Mesenchymal stem cell (in vitro differentiated cells and primary cell): Measurements from ENCODE around the gene CFAP69.
A peak's percentile ranks its signal among the peaks of the same experiment; 100 is the strongest.

Source experiments
- DNase-seq: peaks from one replicate; pipeline ENCODE4 v3.0.0-alpha.2; 2013
- H2AFZ ChIP-seq: one replicate; pipeline ENCODE4 v1.6.1; 2013; ENCODE audit warnings: low read depth, mild to moderate bottlenecking, control low read depth, inconsistent platforms, low read length, moderate library complexity
- H2AK5ac ChIP-seq: 2 replicates; pipeline ENCODE4 v1.6.1; 2013; ENCODE audit warnings: low read length, moderate library complexity, mild to moderate bottlenecking, inconsistent platforms; ENCODE audit not compliant: severe bottlenecking
- H2BK120ac ChIP-seq: one replicate; pipeline ENCODE4 v1.6.1; 2013; ENCODE audit warnings: low read depth, mild to moderate bottlenecking, inconsistent platforms, low read length, moderate library complexity
- H2BK12ac ChIP-seq, 2 experiments: one replicate each; pipeline ENCODE4 v1.6.1; 2013; ENCODE audit warnings: inconsistent platforms in 2 of 2, low read length in 2 of 2, mild to moderate bottlenecking in 2 of 2, moderate library complexity in 2 of 2, control low read depth in 1 of 2
- H2BK15ac ChIP-seq: one replicate; pipeline ENCODE4 v1.6.1; 2013; ENCODE audit warnings: mild to moderate bottlenecking, low read depth, inconsistent platforms; ENCODE audit not compliant: poor library complexity, severe bottlenecking
- H2BK5ac ChIP-seq: 2 replicates; pipeline ENCODE4 v1.6.1; 2013; ENCODE audit warnings: low read depth, mild to moderate bottlenecking, low read length, control low read depth, inconsistent platforms; ENCODE audit not compliant: poor library complexity, severe bottlenecking
- H3K14ac ChIP-seq, 2 experiments: one replicate each; pipeline ENCODE4 v1.6.1; 2013; ENCODE audit warnings: inconsistent platforms in 2 of 2, low read length in 2 of 2, control low read depth in 1 of 2, mild to moderate bottlenecking in 1 of 2, moderate library complexity in 1 of 2
- H3K18ac ChIP-seq, 2 experiments: one replicate each; pipeline ENCODE4 v1.6.1; 2013; ENCODE audit warnings: inconsistent platforms in 2 of 2, low read length in 2 of 2, control low read depth in 1 of 2, low read depth in 1 of 2, mild to moderate bottlenecking in 1 of 2
- H3K23ac ChIP-seq, 2 experiments: one replicate each; pipeline ENCODE4 v1.6.1; 2013; ENCODE audit warnings: inconsistent platforms in 2 of 2, low read length in 2 of 2, mild to moderate bottlenecking in 2 of 2, moderate library complexity in 2 of 2, control low read depth in 1 of 2
- H3K27ac ChIP-seq: 2 replicates; pipeline ENCODE4 v1.5.1; 2013; ENCODE audit warnings: mild to moderate bottlenecking, moderate library complexity, low read length, control low read depth, inconsistent platforms; ENCODE audit not compliant: poor library complexity, severe bottlenecking
- H3K27me3 ChIP-seq, 2 experiments: 2 replicates each; pipeline versions ENCODE4 v1.6.1 to v1.7.0; 2013; ENCODE audit warnings: low read length in 2 of 2, mild to moderate bottlenecking in 2 of 2, moderate library complexity in 2 of 2, control low read depth in 1 of 2, inconsistent platforms in 1 of 2; ENCODE audit not compliant: control insufficient read depth in 1 of 2, insufficient read depth in 1 of 2
- H3K36me3 ChIP-seq, 2 experiments: 2 replicates each; pipeline versions ENCODE4 v1.6.1 to v1.7.0; 2013; ENCODE audit warnings: low read length in 2 of 2, control low read depth in 1 of 2, inconsistent platforms in 1 of 2, low read depth in 1 of 2, mild to moderate bottlenecking in 1 of 2; ENCODE audit not compliant: insufficient read depth in 2 of 2, control insufficient read depth in 1 of 2
- H3K4ac ChIP-seq, 2 experiments: one replicate each; pipeline ENCODE4 v1.6.1; 2013; ENCODE audit warnings: inconsistent platforms in 2 of 2, low read length in 2 of 2, mild to moderate bottlenecking in 2 of 2, moderate library complexity in 2 of 2, control low read depth in 1 of 2, low read depth in 1 of 2
- H3K4me1 ChIP-seq: 2 replicates; pipeline ENCODE4 v1.6.1; 2013; ENCODE audit warnings: low read depth, low read length, control low read depth; ENCODE audit not compliant: control insufficient read depth, insufficient read depth
- H3K4me2 ChIP-seq: 2 replicates; pipeline ENCODE4 v1.6.1; 2013; ENCODE audit warnings: low read length, mild to moderate bottlenecking, inconsistent platforms; ENCODE audit not compliant: poor library complexity, severe bottlenecking
- H3K4me3 ChIP-seq, 2 experiments: 2 replicates each; pipeline versions ENCODE4 v1.5.1 to v1.7.0; 2013; ENCODE audit warnings: low read length in 2 of 2, mild to moderate bottlenecking in 2 of 2, control low read depth in 1 of 2, low read depth in 1 of 2; ENCODE audit not compliant: insufficient read depth in 1 of 2
- H3K79me1 ChIP-seq: replicated peaks from 2 replicates; pipeline ENCODE4 v1.6.1; 2013; ENCODE audit warnings: mild to moderate bottlenecking, control low read depth, low read length, inconsistent platforms; ENCODE audit not compliant: poor library complexity, severe bottlenecking
- H3K9ac ChIP-seq: 2 replicates; pipeline ENCODE4 v1.7.0; 2013; ENCODE audit warnings: mild to moderate bottlenecking, low read length, moderate library complexity
- H3K9me3 ChIP-seq: 2 replicates; pipeline ENCODE4 v1.7.0; 2013; ENCODE audit warnings: mild to moderate bottlenecking, low read length; ENCODE audit not compliant: control insufficient read depth
- H4K8ac ChIP-seq: one replicate; pipeline ENCODE4 v1.6.1; 2013; ENCODE audit warnings: inconsistent platforms, mild to moderate bottlenecking, low read length, moderate library complexity
- H4K91ac ChIP-seq: one replicate; pipeline ENCODE4 v1.6.1; 2013; ENCODE audit warnings: mild to moderate bottlenecking, low read length, inconsistent platforms
- WGBS: methylation state at CpG from one replicate; pipeline ENCODE4 v1.1.7; 2013; ENCODE audit warnings: mixed read lengths; 5-methylcytosine and 5-hydroxymethylcytosine counted together

Gene CFAP69

GRCh38 chr7:90298145-90299038 is 53.4 kb downstream of the CFAP69 start:
- no peak overlapping the region for H2BK120ac ChIP-seq
- peak overlapping the region; percentile 9 for H3K9ac ChIP-seq
- no peak overlapping the region for H3K4ac ChIP-seq
- no peak overlapping the region for H2BK5ac ChIP-seq
- H2BK15ac ChIP-seq: no peak overlapping the region
- no peak overlapping the region for H3K4me2 ChIP-seq
- H3K4me1 ChIP-seq: no peaks in the 10 kb centered on the region
- H3K27ac ChIP-seq: no peak overlapping the region
- H3K27me3 ChIP-seq: no peaks in the 10 kb centered on the region
- H3K4me3 ChIP-seq: no peak overlapping the region
- no peak overlapping the region for H4K8ac ChIP-seq
- H2AK5ac ChIP-seq: no peak overlapping the region
- WGBS: 61% methylated on average over 4 of the region's 5 CpGs
- H2BK12ac ChIP-seq: no peak overlapping the region
- H4K91ac ChIP-seq: no peak overlapping the region
- H3K79me1 ChIP-seq: no peaks in the 10 kb centered on the region
- no peak overlapping the region for H3K23ac ChIP-seq
- H3K18ac ChIP-seq: no peak overlapping the region
- DNase-seq: peak; percentile 30
- H3K9me3 ChIP-seq: no peaks in the 10 kb centered on the region
- peaks cover 0 to 5% of the 10 kb centered on the region in 2 experiments for H3K36me3 ChIP-seq
- no peak overlapping the region for H2AFZ ChIP-seq
- H3K14ac ChIP-seq: no peak overlapping the region

- H3K36me3 ChIP-seq: peaks cover 0 to 22% of the 10 kb centered on the region in 2 experiments
- H4K8ac ChIP-seq: no peak overlapping the region
- no peak overlapping the region for H2AFZ ChIP-seq
- no peak overlapping the region for H3K4me2 ChIP-seq
- no peak overlapping the region for H4K91ac ChIP-seq
- H2BK120ac ChIP-seq: no peak overlapping the region
- H2BK15ac ChIP-seq: no peak overlapping the region
- H3K4me1 ChIP-seq: no peaks in the 10 kb centered on the region
- no peak overlapping the region for H3K4ac ChIP-seq
- no peaks in the 10 kb centered on the region for H3K9me3 ChIP-seq
- no peaks in the 10 kb centered on the region for H3K27me3 ChIP-seq
- no peaks in the 10 kb centered on the region for H3K79me1 ChIP-seq
- no peak overlapping the region for H3K18ac ChIP-seq
- no peak overlapping the region for H2BK5ac ChIP-seq
- H3K27ac ChIP-seq: no peak overlapping the region
- no CpG with 5 or more reads among the region's 1 CpG for WGBS
- no peak overlapping the region for H3K23ac ChIP-seq
- H3K4me3 ChIP-seq: no peak overlapping the region
- DNase-seq: no peak
- H2BK12ac ChIP-seq: no peak overlapping the region
- H3K9ac ChIP-seq: no peak overlapping the region
- H2AK5ac ChIP-seq: no peak overlapping the region
- H3K14ac ChIP-seq: no peak overlapping the region
Measured at GRCh38 chr7:90303241-90303640, 58.3 kb downstream of the CFAP69 start.

GRCh38 chr7:90309872-90310271 is 64.9 kb downstream of the CFAP69 start:
- no peak overlapping the region for H3K23ac ChIP-seq
- H4K91ac ChIP-seq: no peak overlapping the region
- no peak overlapping the region for H3K18ac ChIP-seq
- no peak overlapping the region for H2AFZ ChIP-seq
- no peak overlapping the region for H3K27ac ChIP-seq
- H3K9me3 ChIP-seq: no peaks in the 10 kb centered on the region
- H2BK15ac ChIP-seq: no peak overlapping the region
- H2BK5ac ChIP-seq: no peak overlapping the region
- no peak overlapping the region for H3K4ac ChIP-seq
- H3K4me1 ChIP-seq: peaks cover 1% of the 10 kb centered on the region
- no peak overlapping the region for H2AK5ac ChIP-seq
- no peak for DNase-seq
- peaks cover 0 to 54% of the 10 kb centered on the region in 2 experiments for H3K36me3 ChIP-seq
- no peak overlapping the region for H4K8ac ChIP-seq
- WGBS: 72% methylated on average over 2 of the region's 5 CpGs
- H3K4me2 ChIP-seq: no peak overlapping the region
- no peak overlapping the region for H2BK120ac ChIP-seq
- H3K79me1 ChIP-seq: no peaks in the 10 kb centered on the region
- H3K27me3 ChIP-seq: no peaks in the 10 kb centered on the region
- no peak overlapping the region for H2BK12ac ChIP-seq
- no peak overlapping the region for H3K4me3 ChIP-seq
- H3K9ac ChIP-seq: no peak overlapping the region
- no peak overlapping the region for H3K14ac ChIP-seq

- H3K14ac ChIP-seq: no peak overlapping the region
- H3K9me3 ChIP-seq: no peaks in the 10 kb centered on the region
- H4K8ac ChIP-seq: no peak overlapping the region
- no peak overlapping the region for H3K4me2 ChIP-seq
- no peak overlapping the region for H3K27ac ChIP-seq
- no peak overlapping the region for H2BK5ac ChIP-seq
- H3K79me1 ChIP-seq: no peaks in the 10 kb centered on the region
- no peak overlapping the region for H2AK5ac ChIP-seq
- H2AFZ ChIP-seq: no peak overlapping the region
- H3K4ac ChIP-seq: no peak overlapping the region
- H3K36me3 ChIP-seq: peaks cover 0 to 53% of the 10 kb centered on the region in 2 experiments
- no peak overlapping the region for H2BK120ac ChIP-seq
- no peak for DNase-seq
- no peaks in the 10 kb centered on the region for H3K27me3 ChIP-seq
- no peak overlapping the region for H2BK15ac ChIP-seq
- H2BK12ac ChIP-seq: no peak overlapping the region
- H3K4me1 ChIP-seq: peaks cover 1% of the 10 kb centered on the region
- no peak overlapping the region for H3K18ac ChIP-seq
- H3K4me3 ChIP-seq: no peak overlapping the region
- H3K23ac ChIP-seq: no peak overlapping the region
- no peak overlapping the region for H3K9ac ChIP-seq
- H4K91ac ChIP-seq: no peak overlapping the region
Measured at GRCh38 chr7:90311175-90311574, 66.2 kb downstream of the CFAP69 start.
